ENCODE results near the gene MBD2.
"Not testable (repeated sequence)": the region's sequence is repeated elsewhere in the genome, so short reads cannot be mapped to it uniquely, and the experiment has no call there.

MBD2 gene, protein sequence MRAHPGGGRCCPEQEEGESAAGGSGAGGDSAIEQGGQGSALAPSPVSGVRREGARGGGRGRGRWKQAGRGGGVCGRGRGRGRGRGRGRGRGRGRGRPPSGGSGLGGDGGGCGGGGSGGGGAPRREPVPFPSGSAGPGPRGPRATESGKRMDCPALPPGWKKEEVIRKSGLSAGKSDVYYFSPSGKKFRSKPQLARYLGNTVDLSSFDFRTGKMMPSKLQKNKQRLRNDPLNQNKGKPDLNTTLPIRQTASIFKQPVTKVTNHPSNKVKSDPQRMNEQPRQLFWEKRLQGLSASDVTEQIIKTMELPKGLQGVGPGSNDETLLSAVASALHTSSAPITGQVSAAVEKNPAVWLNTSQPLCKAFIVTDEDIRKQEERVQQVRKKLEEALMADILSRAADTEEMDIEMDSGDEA

DNA sequence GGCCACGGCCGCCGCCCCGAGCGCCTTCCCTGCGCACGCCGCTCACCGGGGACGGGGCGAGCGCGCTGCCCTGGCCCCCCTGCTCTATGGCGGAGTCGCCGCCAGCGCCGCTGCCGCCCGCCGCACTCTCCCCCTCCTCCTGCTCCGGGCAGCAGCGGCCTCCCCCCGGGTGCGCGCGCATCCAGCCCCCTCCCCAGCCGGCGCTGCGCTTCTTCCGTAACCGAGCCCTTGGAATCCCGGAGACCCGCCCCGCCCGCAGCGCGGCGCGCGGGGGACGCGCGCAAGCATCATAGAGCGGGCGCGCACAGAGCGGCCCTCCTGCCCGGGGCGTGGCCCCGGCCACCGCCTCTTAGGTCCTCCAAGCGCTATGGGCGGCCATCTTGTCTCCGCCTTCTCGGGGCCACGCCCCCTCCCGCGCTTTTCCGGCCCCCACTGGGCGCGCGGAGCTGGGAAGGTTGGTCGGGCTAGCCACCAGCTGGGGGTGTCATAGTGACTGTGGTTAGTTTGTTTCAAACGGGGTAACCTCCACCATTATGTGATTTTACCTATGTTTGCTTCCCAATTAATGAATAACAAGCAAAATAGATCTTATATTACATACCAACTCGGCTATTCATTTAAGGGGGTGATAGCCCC, at the start of gene MBD2:
TSS of gene MBD2 (minus strand) at position 291 of the 636 bp plus-strand sequence. CDS start at position 181, 110 bp downstream.
- peak; percentile 97 for DNase-seq

DNA sequence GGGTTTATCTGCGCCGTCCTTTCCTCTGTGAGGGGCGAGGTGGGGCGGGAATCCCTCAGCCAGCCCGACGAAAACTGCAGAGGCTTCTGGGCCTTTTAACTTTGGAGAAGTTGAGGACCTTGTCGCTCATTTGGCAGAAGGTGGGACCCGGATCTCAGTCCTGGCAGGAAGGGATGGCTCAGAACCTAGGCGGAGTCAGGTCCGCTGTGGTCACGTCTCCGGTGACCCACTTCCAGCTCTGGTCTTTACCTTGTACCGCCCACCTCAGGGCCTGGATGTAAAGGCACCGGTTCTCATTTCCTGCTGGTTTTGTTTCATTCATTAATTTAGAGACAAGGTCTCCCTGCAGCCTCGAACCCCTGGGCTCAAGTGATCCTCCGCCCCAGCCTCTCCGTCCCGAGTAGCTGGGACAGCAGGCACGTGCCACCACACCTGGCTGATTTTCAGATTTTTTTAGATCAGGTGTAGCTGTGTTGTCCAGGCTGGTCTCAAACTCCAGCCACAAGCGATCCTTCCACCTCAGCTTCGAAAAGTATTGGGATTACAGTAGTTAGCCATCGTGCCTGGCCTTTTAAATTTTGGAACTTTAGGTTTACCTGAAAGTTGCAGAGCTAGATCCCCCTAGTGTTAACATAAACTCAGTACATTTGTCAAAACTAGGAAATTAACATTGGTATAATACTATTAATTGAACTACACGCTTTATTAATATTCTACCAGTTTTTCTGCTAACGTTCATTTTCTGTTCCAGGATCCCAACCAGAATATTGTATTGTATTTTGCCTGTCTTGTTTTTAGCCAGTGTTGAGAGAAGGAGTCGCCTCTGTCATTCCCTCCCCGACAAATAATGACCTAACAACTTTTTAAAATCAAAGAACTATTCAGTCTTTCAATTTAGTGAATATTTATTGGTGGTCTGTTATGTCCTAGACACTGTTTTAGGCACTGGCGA, 45.7 kb upstream of the MBD2 start:
- peak; percentile 65 for DNase-seq

DNA sequence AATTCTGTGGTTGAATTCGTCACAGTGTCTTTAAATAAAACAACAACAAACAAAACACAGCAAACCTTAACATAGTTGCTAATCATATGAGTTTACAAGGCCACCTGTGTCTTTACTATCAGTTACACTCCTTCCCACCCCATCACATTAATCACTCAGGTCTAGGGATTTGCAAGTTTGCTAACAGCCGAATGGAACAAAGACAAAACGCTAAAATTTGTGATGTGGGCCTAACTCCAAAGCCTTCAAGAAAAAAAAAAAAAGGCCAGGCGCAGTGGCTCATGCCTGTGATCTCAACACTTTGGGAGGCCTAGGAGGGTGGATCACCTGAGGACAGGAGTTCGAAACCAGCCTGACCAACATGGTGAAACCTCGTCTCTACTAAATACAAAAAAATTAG, 44.3 kb upstream of the MBD2 start:
- DNase-seq: no peak

DNA sequence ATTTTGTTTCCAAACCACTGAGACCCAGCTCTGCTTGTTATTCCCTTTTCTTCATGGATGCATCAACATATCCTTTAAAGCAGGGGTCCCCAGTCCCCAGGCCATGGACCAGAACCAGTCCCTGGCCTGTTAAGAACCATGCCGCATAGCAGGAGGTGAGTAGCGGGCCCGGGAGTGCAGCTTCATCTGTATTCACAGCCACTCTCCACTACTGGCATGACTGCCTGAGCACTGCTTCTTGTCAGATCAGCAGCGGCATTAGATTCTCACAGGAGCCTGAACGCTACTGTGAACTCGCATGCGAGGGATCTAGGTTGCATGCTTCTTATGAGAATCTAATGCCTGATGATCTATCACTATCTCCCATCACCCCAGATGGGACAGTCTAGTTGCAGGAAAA, 43.2 kb upstream of the MBD2 start:
- no peak for DNase-seq

DNA sequence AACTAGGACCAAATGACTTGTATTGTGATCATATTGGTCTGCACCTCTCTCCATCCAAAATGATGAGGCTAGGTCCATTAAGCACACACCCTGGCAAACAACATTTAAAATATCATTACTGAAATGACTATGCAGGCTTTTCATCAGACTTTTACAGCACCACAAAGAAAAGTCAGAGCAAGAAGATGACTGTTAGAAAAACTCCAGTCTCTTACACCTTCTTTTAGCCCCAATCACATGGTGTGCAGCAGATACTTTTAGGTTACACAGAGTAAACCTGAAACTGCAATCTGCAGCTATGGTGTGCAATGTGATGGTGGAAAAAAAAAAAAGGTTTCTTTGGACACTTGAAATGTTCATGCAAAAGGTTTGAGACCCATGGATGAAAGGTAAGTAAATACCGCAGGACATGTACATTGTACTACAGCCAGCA, 39.5 kb upstream of the MBD2 start:
- DNase-seq: no peak

DNA sequence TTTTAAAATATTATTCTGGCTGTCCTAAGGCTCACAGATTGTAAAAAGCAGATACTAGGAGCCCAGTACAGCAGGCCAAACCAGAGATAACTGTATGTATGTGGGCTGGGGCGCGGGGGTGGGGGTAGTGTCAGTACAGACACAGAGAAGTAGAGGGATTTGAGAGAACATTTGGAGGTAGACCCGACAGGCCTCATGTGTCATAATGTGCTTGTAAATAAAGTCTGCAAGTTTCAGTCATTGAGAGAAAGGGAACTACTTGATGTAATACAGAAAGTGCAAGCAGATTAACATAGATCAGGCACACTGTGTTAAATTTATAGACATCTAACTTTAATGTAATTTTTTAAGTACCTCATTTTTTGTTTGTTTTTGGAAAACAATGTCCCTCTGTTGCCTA, 37.4 kb upstream of the MBD2 start:
- DNase-seq: no peak

DNA sequence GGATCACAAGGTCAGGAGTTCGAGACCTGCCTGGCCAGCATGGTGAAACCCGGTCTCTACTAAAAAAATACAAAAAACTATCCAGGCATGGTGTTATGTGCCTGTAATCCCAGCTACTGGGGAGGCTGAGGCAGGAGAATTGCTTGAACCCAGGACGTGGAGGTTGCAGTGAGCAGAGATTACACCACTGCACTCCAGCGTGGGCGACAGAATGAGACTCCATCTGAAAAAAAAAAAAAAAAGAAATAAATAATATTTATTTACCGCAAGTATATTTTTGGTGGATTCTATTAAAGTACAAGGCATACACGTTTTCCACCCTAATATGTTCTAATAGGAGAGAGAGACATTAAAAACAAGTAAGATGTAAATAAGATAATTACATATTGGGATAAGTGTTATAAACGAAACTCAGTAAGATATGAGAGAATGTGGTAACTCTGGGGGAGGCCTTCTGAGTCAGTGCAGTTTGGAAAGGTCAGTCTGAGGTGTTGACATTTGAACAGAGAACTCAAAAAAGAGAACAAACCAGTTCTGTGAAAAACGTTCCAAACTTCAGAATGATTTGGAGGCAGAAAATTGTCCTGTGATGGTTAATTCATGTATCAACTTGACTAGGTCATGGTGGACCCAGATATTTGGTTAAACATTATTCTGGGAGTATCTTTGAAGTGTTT, 36.1 kb upstream of the MBD2 start:
- DNase-seq: no peak

DNA sequence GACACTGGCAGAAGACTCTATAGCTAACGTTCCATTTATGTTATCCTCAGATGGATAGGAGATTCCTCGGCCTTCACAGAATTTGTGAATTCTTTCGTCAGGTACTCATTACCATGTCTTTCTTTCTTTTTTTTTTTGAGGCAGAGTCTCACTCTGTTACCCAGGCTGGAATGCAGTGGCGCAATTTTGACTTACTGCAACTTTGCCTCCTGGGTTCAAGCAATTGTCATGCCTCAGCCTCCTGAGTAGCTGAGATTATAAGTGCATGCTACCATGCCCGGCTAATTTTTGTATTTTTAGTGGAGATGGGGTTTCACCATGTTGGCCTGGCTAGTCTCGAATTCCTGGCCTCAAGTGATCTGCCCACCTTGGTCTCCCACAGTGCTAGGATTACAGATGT, 33.3 kb upstream of the MBD2 start:
- DNase-seq: not testable (repeated sequence)

DNA sequence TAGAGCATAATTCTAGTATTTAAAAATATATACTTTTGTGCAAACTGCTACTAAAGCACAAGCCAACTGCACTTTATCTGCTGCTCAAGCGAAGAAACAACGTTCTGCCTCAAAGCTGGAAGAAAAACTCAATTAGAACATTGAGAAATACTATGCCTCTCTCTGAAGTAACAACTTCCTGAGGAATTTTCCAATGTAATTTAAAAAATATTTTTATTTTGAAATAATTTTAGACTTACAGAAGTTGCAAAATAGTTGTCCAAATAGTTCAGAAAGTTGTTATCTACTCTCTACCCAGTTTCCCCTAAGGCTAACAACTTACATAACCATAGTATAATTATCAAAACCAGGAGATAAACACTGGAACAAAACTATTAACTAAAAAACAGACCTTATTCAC, 32.5 kb upstream of the MBD2 start:
- DNase-seq: no peak

DNA sequence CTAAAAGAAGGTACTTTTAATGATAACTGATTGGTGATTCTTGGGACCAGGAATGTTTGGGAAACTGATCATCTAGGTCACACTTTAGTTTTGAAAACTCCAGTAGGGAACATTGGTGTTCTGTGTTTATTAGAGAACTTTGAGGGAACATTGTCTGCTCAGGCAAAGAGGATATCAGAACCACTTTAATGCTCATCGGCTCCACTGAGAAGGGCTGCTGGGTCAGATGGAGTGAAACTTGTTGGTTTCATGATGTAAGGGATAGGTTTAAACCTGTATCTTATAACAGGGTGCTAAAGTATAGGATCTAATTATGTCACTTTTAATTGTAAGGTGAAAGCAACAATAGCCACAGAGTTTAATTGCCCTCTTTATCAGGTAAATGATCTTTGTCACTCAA, 30.7 kb upstream of the MBD2 start:
- DNase-seq: no peak

DNA sequence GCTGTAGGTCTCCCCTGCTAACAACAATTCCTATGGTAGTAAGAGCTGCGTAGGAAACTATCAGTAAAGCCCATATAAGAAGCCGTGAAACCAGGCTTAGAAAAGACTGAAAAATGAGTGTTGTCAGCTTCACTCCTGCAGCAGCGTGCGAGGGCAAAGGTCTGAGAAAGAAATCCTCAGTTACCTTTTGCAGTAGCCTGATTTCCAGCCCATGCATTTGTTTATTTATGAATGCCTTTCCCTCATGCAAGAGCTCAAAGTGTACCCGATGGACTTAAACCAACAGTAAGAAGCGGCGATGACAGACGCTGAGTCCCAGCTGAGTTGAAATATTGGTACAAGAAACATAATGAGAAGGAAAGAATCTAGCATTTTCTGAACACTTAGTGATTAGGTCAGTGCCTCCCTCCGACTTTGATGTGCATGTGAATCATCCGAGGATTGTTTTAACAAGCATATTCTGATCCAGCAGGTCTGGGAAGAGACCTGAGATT, 29.8 kb upstream of the MBD2 start:
- no peak for DNase-seq

DNA sequence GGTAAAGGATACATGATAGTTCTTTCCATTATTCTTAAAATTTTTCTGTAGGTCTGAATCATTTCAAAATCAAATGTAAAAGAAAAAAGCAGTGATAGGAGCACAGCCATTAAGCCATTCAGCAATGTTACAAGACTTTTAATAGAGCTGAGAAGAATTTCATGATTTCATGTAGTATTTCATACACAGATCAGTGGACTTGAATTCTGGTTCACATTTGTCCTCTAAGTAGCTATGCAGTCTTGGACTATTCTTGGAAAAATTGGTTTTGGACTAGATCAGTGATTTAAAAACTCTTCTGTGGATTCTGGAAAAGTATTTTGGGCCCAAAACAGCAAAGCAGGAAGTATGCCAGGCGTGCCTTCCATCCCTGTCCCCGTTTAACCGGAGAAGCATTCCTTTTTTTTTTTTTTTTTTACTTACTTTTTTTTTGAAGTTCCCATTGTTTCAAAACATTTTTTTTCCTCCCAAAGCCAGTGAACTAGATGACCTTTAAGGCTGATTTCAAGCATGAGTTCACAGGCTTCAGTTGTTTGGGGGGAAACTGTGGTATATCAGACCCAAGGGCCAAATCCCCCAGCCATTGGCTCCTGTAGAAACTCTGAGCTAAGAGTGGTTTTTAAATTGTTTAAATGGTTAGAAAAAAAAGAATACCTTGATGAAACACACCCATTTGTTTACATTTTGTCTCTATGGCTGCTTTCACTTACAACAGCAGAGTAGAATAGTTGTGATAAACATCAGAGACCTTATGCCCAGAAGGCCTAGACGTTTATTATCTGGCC, 27.3 kb upstream of the MBD2 start:
- DNase-seq: no peak

DNA sequence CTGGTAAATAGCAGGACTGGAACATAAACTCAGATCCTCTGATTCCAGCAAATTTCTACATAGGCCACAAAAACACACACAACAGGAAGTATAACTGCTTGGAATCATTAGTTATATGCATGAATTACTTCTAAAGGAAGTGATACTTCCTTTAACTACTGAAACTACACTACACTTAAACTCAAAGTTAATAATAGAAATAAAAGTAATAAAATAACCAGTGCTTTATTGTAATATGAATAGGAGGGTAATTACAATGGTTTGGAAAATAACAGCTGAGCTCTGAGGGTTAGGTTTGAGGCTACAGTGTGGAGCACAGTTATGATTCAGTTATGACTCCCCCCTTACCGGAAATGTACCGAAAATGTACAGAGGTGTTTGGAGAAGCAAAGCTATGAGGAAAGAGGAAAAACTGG, 26.4 kb upstream of the MBD2 start:
- DNase-seq: no peak

DNA sequence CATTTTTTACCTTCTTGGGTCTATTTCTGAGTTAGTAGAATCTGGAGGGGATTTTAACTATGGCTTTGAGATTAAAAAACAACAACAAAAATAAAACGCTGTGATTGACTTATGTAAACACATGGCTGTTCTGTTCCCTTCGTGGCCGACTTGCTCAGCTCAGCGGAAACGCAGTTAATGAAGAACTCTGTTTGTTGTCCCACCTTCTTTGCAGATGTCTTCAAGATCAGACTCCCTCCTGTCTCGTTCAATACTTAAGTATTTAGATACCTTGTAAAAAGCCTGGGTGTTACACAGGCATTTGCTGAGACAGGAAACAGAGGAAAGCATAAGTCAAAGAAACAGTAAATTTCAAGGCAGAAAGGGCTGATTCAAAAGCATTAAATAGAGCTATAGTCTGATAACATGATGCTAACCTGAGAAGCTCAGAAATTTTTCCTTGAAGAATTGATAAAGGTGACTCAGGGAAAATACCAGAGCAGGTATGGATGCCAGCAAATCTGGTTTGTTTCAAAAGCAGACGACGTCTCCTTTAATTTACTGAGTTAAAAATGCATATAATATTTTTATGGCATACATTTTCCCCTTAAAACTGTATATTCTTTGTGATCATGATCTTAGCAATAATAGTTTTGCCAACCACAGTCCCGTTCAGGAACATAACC, 23.2 kb upstream of the MBD2 start:
- DNase-seq: peak; percentile 65

DNA sequence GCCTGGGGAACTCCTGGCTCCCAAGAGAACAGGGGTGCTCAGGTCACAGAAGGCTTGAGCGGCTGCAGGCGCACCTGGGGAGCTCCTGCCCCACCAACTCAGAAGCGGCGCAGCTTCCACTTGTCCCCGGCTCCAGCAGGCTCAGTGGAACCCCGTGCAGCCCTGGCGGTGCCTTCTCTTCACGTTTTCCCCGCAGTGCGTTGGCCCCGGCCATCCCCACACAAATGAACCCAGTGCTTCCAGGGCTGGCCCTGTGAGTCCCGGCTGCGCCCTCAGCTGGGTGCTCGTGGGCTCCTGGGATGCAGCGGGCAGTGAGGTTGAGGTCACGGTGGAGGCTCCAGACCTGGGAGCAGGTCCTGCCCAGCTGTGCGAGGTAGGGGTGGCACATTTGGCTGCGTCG, 17.9 kb upstream of the MBD2 start:
- no peak for DNase-seq

DNA sequence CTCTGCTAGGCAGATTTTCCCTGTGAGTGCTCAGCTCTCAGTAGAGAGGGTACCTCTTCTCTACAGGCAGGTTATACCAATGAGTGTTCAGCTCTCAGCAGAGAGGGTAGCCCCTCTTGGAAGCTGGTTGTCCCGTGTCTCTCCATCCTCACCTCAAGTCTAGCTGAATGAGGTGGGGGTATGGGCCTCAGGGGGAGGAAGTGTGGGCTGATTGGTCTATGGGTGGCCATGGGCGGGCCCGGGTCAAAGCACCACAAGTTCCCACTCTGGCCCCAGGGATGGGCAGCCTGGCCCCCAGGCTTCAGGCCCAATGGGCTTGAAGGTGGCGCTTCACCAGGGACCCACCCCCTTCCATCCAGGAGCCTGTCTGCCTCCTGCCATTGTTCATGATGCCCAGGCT, 17.0 kb upstream of the MBD2 start:
- no peak for DNase-seq

DNA sequence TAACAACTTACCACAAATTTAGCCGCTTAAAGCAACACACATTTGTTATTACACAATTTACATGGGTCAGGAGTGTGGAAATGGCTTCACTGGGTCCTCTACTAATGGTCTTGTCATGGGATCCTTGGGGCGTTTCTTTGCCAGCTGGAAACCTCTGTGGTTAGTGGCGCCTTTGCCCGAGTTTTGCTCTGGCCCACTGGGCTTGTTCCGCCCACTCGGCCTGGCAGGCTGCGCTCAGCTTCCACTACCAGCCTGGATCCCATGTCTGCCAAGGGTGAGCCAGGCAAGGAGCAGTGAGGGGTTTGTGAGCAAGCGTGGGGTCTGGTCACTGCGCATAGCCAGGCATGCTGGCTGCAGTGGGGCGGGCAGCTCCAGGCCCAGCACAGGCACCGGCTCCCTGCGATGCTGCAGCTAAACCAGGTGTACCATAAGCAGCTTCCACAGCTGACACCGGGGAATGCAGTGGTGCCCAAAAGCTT, 16.2 kb upstream of the MBD2 start:
- DNase-seq: no peak

DNA sequence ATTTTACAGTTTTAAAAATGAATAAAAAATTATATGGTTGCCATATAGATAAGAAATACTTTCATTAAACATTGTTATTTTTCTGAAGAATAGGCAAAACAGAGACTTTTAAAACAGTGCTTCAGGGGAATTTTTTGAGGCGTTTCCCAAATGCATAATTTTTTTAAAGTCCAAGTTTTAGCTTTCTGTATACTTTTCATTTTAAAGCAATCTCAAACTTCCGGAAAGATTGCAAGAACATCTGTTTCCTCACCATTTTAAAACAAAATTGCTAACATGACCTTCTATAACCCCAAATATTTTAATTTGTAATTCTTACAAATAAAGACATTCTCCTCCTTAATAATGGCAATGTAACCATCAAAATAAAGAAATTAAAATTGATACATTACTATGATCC, 15.1 kb upstream of the MBD2 start:
- DNase-seq: no peak

DNA sequence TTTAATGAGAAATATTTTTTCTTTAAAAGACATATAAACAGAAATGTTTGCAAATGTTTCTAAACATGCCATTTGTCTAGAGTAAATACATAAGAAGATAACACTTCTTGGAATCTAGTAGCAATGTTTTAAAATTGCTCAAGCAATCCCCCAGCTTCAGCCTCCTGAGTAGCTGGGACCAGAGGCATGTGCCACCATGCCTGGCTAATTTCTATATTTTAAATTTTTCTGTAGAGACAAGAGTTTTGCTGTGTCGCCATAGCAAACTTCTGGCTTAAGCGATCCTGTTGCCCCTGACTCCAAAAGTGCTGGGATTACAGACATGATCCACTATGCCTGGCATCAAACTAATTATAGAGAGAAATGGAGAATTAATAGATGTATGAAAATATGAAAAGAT, 14.6 kb upstream of the MBD2 start:
- DNase-seq: no peak

DNA sequence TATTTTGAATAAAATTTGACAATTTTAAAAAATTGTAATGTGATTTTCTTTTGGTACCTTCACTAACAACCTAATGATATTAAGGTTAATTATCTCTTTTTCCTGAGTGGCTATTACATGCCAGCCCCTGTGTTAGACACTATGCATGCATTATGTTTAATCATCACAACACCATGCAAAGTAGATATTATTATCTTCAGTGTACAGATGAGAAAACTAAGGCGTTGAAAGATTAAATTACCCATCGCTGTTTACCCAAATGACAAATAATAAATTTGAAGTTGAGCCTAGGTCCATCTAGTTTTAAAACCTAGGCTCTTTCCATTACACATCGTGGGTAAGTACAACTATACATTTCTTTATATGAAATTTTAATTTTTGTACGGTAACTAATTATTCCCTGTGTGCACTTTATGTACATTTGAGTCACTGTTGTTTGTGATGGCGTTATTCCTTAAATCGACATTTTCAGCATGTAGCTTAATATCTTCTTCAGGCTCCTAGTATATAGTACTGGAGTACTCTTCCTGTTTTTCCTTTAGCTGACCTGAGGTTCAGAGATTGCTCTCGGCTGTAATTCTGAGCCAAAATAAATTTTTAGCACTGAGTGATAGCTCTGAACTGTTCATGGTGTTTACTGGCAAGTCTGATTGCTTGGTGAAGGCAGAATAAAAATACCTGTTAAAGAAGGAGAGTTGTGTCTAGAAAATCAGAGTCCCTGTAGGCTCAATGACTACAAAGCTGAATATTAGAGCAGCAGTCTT, 13.9 kb upstream of the MBD2 start:
- no peak for DNase-seq
